Retina (tissue), 1 donor: ENCODE results near the gene F5.
"Not testable (repeated sequence)": the region's sequence is repeated elsewhere in the genome, so short reads cannot be mapped to it uniquely, and the experiment has no call there.

Experiments used
- DNase-seq: peaks from one replicate; pipeline ENCODE4 v3.0.0-alpha.2; 2016

The F5 gene

DNA sequence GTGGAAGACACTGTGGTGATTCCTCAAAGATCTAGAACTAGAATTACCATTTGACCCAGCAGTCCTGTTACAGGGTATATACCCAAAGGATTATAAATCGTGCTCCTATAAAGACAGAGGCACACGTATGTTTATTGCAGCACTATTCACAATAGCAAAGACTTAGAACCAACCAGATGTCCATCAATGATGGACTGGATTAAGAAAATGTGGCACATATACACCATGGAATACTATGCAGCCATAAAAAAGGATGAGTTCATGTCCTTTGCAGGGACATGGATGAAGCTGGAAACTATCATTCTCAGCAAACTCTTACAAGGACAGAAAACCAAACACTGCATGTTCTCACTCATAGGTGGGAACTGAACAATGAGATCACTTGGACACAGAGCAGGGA lies 82.7 kb downstream of the F5 start:
- DNase-seq: not testable (repeated sequence)

DNA sequence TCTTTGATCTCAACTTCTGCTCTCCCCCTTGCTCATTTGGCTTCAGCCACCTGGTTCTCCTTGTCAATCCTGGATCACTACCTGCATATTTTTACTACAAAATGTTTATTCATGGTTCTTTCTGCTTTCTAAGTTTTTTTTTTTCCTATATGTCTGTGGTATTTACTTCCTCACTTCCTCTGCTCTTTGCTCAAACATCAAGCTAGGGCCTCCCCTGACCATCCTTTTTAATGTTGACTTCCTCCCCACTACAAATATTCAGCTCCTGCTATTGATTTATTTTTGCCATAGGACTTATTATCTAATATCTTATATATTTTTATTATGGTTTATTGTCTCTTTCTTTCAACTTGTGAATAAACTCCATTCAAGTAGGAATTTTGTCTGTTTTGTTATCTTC lies 86.5 kb downstream of the F5 start:
- DNase-seq: no peak

DNA sequence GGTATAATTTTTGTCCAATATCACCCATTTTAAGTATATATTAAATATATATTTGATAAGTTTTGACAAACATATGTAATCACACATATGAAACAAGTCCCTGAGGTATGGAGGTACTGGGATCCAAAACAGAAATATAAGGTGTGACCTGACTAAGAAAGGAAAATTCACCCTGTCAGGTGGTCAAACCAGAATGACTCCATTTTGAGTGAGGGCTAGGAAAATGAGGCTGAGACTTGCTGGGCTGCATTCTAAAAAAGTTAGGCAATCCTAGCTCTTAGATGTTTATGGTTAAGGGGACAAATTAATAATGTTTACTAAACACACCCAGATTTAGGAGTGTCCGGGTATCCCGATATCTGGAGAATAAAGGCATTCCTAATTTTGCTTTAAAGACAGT lies 89.0 kb downstream of the F5 start:
- no peak for DNase-seq

DNA sequence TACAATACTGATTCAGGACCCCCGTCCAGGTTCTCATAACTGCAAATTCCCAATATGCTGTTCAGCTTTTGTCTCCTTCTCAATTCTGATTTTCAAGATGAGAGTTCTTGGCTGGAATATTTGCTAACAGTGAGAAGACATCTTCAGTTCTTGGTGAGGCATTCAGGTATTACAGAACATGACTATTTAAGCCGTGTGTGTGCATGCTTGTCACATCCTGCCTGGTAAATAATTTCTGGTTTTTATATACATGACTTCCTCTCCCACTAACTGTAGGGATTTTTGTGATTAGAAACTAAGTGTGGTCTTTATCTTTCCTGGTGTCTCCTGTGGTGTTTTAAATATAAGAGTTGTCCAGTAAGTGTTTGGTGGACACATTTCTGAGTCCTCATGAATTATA lies 90.4 kb downstream of the F5 start:
- DNase-seq: no peak

DNA sequence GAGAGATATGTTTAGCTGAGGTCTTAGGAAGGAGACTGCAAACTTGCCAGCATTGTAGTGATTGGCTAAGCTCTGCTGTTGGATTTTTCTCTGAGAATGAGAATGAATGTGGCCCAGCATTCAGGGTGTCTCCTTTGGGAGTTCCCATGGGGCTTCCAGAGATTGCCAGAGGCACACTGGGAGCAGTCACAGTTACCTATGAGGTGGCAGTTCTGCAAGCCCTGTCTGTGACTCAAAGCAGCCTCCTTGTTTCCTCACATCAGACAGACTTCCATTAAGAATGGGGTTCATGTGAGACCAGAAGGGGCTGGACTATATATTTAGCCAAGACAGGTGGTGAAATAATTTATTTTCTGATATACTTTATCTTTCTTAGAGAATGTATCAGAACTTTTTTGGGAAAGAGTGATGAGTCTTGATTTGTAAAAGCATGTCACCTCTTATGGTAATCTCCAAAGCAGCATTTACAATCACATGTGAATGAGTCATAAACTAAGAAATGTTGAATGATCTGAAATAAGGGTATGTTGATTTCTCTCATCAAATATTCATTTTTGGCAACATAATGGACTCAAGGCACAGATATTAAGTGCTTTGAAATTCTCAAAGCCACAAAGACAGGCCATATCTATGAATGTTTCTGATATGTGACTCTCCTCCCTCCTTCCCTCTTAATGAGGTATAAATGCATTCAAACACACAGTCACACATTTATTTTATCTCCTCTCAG lies 91.1 kb downstream of the F5 start:
- no peak for DNase-seq

DNA sequence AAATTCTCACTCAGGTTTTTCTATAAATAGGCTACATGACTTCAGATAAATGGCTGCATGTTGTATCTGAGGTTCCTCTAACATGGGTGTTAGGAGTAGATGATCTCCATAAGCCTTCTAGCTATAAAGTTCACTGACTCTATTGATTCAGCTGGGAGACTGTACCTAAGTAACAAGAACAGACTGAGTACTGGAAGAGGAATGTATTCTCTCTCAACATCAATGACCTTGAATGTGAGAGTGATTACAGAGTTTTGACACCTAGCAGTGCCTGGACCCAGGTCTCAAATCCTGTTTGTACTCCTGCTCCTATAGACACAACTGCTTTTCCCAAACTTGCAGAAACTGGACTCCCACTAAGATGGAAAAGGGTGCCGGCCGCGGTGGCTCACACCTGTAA lies 91.9 kb downstream of the F5 start:
- DNase-seq: no peak

DNA sequence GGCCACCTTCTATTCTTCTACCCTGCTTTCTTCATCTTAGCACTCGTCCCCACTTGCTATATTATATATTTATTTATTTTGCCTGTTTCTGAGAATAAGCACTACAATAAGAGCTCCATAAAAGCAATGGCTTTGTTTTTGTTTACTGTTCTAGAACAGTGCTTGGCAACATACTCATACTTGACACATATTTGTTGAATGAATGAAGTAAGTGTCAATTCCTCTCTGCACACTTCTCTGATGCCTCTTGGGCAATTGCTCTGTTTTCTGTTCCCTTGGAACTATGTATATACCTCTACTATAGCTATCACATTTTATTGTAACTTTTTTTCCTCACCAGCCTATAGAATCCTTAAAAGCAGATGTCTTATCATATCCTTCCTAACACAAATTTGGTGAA lies 93.0 kb downstream of the F5 start:
- no peak for DNase-seq

DNA sequence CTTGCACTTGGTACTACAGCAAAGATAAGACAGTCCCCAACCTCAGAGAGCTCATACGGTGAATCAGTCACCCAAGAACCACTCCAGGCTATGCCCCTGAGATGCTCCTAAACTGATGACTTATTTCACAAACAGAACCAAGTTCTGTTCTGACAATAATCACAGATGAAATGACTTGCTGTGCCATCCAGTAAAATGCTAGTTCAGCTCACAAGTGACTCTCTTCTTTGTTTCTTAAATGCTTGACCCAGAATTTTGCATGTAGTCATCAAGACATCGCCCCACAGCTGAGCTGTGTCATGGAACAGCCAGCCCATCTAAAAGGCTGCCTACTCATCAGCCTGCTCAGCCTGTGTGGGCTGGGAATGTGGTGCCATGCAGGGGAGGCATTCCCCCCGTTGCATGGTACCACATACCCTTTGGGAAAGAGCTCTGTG lies 94.4 kb downstream of the F5 start:
- DNase-seq: no peak

DNA sequence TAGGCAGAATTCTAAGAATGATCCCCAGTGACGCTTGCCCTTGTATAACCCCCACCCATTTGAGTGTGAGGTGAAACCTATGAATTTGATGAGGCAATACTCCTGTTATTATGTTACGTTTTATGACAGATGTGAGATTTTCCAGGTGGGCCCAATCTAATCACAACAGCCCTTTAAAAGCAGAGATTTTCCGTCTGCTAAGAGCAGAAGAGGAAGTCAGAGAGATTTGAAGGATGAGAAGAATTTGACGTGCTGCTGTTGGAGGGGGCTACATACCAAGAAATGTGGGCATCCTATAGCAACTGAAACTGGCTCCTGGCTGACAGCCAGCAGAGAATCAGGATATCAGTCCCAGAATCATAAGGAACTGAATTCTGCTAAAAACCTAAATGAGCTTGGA lies 98.1 kb downstream of the F5 start:
- DNase-seq: no peak

DNA sequence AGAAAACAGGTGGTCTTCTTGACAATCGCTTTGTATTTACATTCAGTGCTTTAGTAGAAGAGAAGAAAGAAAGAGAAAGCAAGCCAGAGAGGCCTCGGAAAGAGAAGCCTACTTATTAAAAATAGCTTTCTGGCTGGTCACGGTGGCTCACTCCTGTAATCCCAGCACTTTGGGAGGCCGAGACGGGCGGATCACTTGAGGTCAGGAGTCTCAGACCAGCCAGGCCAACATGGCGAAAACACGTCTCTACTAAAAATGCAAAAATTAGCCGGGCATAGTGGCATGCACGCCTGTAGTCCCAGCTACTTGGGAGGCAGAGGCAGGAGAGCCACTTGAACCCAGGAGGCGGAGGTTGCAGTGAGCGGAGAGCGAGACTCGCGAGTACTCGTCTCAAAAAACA lies 98.7 kb downstream of the F5 start:
- no peak for DNase-seq

DNA sequence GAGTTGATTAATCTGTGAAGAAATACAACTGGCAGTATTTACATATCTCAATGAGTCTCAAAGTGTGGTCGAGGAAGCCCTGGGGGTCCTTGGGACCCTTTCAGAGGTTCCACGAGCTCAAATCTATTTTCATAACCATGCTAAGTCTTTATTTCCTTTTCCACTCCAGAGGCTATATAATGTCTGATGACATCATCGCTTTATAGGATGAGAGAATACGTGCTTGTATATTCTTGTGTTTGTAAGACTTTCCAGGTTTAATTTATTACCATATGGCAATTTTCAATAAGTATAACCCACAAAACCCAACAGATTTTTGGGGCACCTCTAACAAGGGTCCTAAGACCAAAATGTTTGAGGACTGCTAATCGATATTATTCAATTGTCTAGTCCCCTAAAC lies 99.1 kb downstream of the F5 start:
- DNase-seq: no peak

DNA sequence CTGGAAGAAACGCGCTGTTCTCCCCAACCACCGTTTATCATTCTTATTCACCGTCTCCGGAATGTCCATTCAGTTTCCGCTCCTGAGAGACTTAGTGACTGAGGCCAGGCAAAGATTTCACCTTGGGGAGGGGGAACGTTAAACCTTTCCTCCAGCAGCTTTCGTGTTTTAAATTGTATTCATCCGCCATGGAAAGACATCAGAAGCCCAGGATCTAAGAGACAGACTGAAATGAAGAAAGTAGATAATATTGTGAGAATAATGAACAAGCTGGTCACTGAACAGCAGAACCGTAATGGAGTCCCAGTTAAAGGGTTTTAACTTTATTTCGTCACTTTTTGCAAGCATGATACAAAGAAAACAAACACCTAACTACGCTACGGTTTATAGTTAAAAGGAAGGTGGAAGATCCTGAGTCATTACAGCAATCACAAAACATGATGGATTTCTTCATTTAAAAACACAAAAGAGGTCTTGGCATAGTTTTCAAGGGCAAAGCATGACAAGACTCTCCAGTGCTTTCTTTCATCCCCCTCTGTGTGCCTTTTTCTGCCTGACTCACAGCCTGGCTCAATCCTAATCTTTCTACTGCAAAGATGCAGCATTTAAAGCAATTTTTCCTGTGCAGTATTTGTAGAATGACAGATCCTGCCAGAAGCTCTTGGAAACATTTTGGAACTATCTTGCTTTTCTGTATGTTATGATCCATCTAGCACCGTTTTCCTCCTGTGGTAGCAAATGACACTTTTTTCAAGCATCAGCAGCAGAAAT lies 99.8 kb downstream of the F5 start:
- DNase-seq: peak; percentile 40

DNA sequence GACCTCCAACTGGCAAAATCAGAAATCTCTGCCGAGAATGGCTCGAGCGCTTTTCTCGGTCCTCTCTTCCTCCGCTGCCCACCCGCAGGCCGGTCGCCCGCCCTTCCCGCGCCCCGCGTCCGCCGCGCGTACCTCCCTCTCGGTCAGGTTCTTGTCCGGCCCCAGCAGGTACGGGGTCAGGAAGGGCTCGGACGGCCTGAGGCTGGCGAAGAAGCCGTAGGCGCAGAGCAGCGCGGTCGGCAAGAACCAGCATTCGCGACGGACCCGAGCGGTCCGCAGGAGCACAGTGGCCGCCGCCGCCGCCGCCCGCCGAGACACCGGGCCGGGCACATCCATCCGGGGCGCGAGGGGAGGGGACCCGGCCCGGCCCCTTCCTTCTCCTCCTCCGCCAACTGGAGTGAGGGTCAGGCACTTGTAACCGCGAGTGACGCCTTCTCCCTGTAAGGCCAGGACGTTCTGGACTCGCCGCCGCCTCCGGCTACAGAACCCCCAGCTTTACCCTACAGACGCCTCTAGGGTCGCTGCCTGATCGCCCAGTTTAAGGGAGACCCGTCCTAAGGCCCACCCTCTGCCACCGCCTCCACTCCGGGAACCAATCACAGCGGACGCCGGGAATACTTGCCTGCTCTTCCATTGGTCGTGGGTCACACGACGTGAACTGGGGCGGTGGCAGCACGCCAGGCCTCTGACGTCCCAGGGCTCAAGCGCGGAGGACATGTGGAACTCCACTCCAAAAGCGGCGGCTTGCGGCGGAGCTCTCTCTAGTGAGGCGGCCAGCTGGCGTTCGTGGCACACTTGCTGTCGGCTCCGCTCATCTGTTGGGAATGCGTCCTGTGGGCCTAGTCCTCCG lies 100.6 kb downstream of the F5 start, which contains the start of gene SLC19A2:
SLC19A2 (minus strand) TSS at position 514 of the 850 bp plus-strand sequence; CDS start at position 336, 178 bp downstream.
- peak; percentile 97 for DNase-seq

DNA sequence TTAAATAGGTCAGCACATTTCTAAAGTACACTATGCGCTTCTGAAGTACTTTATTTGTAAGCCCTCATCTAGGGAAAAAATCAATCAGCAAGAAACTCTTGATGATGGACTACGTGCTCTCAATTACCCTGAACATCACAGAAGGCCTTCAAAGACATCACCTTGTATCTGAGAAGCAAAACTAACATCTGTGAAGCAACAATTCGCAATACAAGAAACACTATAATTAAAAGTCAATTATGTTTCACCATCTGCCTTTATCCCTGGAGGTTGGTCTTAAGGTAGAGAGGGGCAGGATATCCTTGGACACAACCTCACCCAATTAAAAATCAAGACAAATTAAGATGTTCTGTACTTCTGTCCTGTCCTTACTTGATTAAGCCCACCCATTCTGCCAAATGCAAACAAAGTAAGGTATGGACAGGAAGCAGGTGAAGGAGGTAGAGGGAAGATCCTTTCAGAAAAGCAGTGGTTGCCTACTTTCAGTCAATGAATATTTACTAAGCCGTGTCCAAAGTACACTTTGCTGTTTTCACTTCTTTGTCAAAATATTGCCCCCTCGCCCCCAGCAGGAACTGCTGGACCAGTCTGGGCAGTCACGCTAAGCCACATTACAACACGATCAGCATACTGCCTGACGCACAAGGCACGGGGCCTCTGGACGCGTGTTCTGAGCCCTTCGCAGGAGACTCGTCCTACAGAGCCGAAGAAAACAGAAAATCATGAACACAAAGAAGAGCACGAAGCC lies 101.4 kb downstream of the F5 start:
- DNase-seq: no peak

DNA sequence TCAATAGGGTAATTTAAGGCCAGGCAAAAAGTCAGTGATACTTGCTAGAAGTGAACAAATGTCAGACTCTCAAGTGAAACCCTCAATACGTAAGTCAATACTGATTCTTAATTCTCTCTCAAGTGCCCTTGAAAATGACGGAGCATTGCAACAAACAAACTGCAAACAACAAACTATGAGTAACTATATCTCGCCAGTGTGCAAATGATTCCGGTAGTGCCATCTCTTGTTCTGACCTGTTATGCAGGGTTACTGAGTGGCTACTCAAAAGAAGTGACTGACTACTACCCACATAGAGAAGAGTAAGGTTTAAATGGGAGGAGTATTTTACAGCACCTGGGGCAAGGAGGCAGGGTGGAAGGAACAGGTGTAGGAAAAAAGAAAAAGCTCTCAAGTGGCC lies 102.2 kb downstream of the F5 start:
- DNase-seq: peak; percentile 9

DNA sequence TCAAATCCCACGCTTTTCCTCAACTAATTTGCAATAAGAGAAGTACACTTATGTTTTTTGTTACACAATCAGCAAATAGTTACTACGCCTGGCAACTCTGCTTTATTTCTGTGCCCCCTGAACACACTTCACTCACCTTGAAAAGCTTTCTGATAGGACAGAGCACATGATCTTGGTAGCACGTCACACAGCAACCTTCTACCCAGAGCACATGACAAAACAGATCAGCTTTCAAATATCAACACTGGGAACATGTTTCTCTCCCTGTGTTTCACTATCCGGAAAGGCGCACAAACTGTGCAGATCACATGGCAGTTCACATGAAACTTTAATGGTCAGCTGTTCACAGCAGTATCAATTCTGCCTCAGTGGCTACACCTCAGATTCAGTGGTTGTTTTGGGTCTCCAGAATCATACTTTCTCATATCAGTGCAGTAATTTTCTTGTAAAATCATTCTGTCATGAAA lies 102.7 kb downstream of the F5 start:
- peak; percentile 52 for DNase-seq

DNA sequence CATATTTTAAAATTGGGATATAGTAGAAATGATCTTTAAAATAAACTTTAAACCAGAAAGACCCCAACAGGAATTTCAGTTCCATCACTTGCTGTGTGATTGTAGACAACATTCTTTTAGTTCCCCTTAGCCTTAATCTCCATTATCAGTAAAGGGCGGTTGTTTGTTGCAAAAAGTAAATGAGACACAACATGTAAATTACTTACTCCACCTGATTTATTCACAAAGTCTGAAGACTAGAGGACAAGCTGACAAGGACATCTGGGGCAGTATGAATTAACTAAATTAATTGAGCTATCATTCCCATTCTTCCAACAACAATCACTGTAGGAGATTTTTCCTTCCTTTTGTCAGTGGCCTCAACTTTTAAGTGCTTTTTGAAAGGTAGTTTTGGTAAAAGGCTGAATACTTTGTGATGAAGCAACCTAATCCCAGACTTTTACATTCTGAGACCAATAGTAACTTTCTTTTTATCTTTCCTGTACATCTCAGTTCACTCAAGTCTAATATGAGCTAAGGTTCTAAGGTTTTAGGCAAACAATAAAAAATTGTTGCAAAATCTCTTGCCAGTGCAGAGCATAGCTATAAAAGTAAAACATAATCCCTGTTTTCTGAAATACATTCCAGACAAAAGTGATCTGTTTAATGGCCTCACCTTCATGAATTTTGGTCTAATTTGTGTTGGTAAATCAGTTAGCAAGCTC lies 106.8 kb downstream of the F5 start:
- DNase-seq: no peak

DNA sequence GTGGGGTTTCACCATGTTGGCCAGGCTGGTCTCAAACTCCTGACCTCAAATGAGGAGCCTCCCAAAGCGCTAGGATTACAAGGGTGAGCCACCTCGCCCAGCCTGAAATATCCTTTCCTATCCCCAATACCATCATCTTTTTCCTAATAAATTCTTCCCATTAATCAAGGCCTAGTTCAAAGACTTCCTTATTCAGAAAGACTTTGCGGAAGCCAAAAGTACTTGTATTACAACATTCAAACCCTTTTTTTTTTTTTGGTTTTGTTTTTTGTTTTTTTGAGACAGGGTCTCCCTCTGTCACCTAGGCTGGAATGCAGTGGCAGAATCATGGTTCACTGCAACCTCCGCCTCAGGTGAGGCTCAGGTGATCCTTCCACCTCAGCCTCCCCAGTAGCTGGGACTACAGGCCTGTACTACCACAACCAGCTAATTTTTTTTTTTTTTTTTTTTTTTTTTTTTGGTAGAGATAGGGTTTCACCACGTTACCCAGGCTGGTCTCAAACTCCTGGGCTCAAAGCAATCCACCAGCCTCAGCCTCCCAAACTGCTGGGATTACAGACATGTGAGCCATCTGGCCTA lies 108.1 kb downstream of the F5 start:
- no peak for DNase-seq

DNA sequence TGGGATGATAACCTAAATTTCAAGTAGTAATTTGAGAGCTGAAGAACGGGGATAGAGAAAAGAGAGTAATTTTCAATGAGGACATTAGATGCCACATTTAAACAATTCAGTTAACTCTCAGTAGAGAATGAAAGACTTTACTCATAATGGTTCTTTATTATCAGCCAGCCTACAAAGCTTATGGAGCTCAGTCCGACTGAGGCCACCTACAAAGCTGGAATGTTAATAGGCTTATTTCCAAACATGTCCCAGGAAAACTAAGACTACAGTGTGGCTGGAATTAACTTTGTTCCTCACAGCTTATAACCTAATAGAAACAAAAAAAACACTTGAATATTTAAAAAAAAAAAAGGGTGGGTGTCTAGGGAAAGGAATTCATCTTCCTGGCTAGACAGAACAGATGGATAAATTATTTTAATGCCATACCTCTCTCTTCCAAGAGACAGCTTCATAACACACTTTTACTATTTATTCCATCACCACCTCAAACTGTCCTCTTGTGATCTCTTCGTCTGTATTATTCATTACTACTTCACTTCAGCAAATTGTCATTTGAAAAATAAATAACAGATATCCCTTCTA lies 110.4 kb downstream of the F5 start:
- no peak for DNase-seq

DNA sequence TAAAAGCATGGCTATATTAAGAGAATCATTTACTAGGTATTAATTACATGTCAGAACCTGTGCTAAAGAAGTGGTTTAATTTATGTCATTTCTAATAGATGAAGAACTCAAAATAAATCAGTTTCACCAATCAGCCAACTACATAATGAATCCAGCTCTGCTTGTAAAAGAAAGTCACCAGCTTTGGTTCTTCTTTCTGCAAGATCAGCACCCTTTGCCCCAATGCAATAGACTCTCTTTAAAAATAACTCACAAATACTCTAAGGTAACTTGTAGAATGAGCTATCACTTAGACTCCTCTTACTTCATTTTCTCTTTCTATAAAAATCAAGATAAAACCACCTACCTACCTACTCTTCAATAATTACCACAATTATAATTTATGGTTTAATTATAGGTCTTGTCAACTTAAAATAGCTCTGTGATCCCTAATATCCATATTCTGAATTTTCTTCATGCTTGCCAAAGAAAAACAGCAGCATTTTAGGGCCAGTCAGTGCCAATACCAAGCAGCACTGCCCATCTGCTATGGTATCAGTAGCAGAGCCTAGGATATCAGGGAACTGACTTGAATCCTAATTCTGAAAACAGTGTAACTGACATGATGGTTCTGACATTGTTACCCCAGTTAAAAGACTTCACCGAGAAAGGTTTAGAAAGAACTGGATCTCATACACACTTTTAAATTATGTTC lies 111.8 kb downstream of the F5 start:
- DNase-seq: no peak

DNA sequence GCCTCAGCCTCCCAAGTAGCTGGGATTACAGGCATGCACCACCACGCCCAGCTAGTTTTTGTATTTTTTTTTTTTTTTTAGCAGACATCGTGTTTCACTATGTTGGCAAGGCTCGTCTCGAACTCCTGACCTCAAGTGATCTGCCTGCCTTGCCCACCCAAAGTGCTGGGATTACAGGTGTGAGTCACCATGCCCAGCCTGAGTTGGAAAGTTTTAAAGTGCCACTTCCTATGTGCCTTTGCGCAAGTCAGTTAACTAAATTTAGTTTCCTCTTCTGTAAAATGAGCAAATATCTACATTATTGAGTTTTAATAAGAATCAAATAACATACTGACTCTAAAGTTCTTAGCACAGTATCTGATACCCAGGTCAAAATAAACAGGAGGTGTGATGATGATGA lies 112.9 kb downstream of the F5 start:
- no peak for DNase-seq
